H1 (cell line): ENCODE results near the gene NR4A1. TPM values are rescaled to one million over a fixed set of nuclear protein-coding genes. Genes with fewer than 3 reads are reported as not detected.

Experiments used
- CTCF ChIA-PET: fragments of 300-600 bp; sonication (Branson Sonifier 250); formaldehyde crosslinking; loops from one replicate; lab custom pipeline; 2021; ENCODE audit not compliant: partially characterized antibody; lab: Charles Lee
- POLR2A ChIA-PET: fragments of 300-600 bp; sonication (Branson Sonifier 250); formaldehyde crosslinking; loops from one replicate; lab custom pipeline; 2021; ENCODE audit warnings: inconsistent platforms; ENCODE audit not compliant: partially characterized antibody; lab: Charles Lee
- DNase-seq, 2 experiments: peaks; one replicate each; pipeline versions ENCODE4 v3.0.0 to v3.0.0-alpha.2; 2010 to 2022; ENCODE audit warnings: low spot score in 2 of 2, low read depth in 1 of 2, mixed read lengths in 1 of 2
- FAIRE-seq: peaks from 2 replicates; lab custom pipeline; 2011; peaks lifted over from hg19 to GRCh38; lab: Jason Lieb, UNC
- H2AFZ ChIP-seq: 2 replicates; pipeline ENCODE4 v1.8.1; 2012; ENCODE audit warnings: low read length, inconsistent platforms
- H2AK5ac ChIP-seq: 2 replicates; pipeline ENCODE4 v1.6.1; 2013; ENCODE audit warnings: low read depth, low read length
- H2BK120ac ChIP-seq: replicated peaks from 2 replicates; pipeline ENCODE3; 2013; ENCODE audit warnings: low read depth, low read length, inconsistent platforms
- H2BK12ac ChIP-seq: 2 replicates; pipeline ENCODE4 v1.6.1; 2013; ENCODE audit warnings: low read depth, low read length
- H2BK15ac ChIP-seq: 2 replicates; pipeline ENCODE4 v1.6.1; 2013; ENCODE audit warnings: low read length
- H2BK20ac ChIP-seq: 2 replicates; pipeline ENCODE4 v1.6.1; 2013; ENCODE audit warnings: low read length
- H2BK5ac ChIP-seq: 2 replicates; pipeline ENCODE4 v1.6.1; 2013; ENCODE audit warnings: low read depth, low read length
- H3K14ac ChIP-seq: 2 replicates; pipeline ENCODE4 v1.6.1; 2013; ENCODE audit warnings: inconsistent platforms; ENCODE audit not compliant: insufficient read length
- H3K18ac ChIP-seq: 2 replicates; pipeline ENCODE4 v1.6.1; 2013; ENCODE audit warnings: low read length; ENCODE audit errors: extremely low read depth
- H3K23ac ChIP-seq: 2 replicates; pipeline ENCODE4 v1.6.1; 2013; ENCODE audit warnings: inconsistent platforms; ENCODE audit not compliant: insufficient read length
- H3K23me2 ChIP-seq: 2 replicates; pipeline ENCODE4 v1.6.1; 2013; ENCODE audit warnings: low read depth, low read length
- H3K27ac ChIP-seq: 2 replicates; pipeline ENCODE4 v1.6.1; 2011; ENCODE audit warnings: low read depth, low read length, inconsistent platforms
- H3K27me3 ChIP-seq, 4 experiments: replicated peaks in 1 of 4; 1 replicate in 1 of 4; 2 replicates in 3 of 4; pipeline versions ENCODE4 v1.6.1 to v1.8.1; 2011 to 2013; ENCODE audit warnings: low read length in 3 of 4, mild to moderate bottlenecking in 3 of 4, inconsistent platforms in 2 of 4, mixed read lengths in 2 of 4, moderate library complexity in 1 of 4; ENCODE audit not compliant: control insufficient read depth in 3 of 4, insufficient read depth in 3 of 4; ENCODE audit errors: extremely low read depth in 1 of 4
- H3K36me3 ChIP-seq, 4 experiments: 2 replicates each; pipeline versions ENCODE4 v1.6.1 to v1.8.1; 2011 to 2013; ENCODE audit warnings: mild to moderate bottlenecking in 4 of 4, low read length in 3 of 4, moderate library complexity in 2 of 4, control low read depth in 1 of 4, inconsistent platforms in 1 of 4; ENCODE audit not compliant: insufficient read depth in 4 of 4, control insufficient read depth in 2 of 4
- H3K4ac ChIP-seq: replicated peaks from 2 replicates; pipeline ENCODE3; 2013; ENCODE audit warnings: low read length, low read depth, mixed read lengths, inconsistent platforms; ENCODE audit not compliant: insufficient read length
- H3K4me1 ChIP-seq, 4 experiments: replicated peaks in 1 of 4; 1 replicate in 1 of 4; 2 replicates in 3 of 4; pipeline versions ENCODE4 v1.6.1 to v1.8.1; 2011 to 2013; ENCODE audit warnings: low read length in 3 of 4, inconsistent platforms in 2 of 4, mixed read lengths in 1 of 4; ENCODE audit not compliant: insufficient read depth in 4 of 4, control insufficient read depth in 3 of 4
- H3K4me2 ChIP-seq, 2 experiments: 2 replicates each; pipeline versions ENCODE4 v1.6.1 to v1.8.1; 2011 to 2013; ENCODE audit warnings: low read depth in 2 of 2, low read length in 2 of 2, control low read depth in 1 of 2, inconsistent platforms in 1 of 2, mild to moderate bottlenecking in 1 of 2; ENCODE audit not compliant: insufficient read depth in 1 of 2
- H3K4me3 ChIP-seq, 4 experiments: fragments of 200-600, 300-600 bp in 1 of 4; sonication (generic), shearing (Covaris generic), sonication (Bioruptor Twin) in 1 of 4; 2 replicates each; pipeline versions ENCODE4 v1.5.1 to v1.8.1; 2011 to 2016; ENCODE audit warnings: low read length in 4 of 4, low read depth in 3 of 4, control low read depth in 2 of 4, inconsistent platforms in 2 of 4, mild to moderate bottlenecking in 2 of 4, mixed read lengths in 1 of 4, moderate library complexity in 1 of 4; ENCODE audit not compliant: insufficient read depth in 2 of 4; ENCODE audit errors: extremely low read depth in 1 of 4
- H3K56ac ChIP-seq: replicated peaks from 2 replicates; pipeline ENCODE3; 2013; ENCODE audit warnings: low read depth, mild to moderate bottlenecking, mixed read lengths, low read length, inconsistent platforms; ENCODE audit not compliant: insufficient read length
- H3K79me1 ChIP-seq: 2 replicates; pipeline ENCODE4 v1.6.1; 2013; ENCODE audit warnings: low read depth, low read length, control low read depth
- H3K79me2 ChIP-seq, 2 experiments: 2 replicates each; pipeline versions ENCODE4 v1.6.1 to v1.8.1; 2012 to 2013; ENCODE audit warnings: low read length in 2 of 2, mild to moderate bottlenecking in 2 of 2, inconsistent platforms in 1 of 2; ENCODE audit not compliant: insufficient read depth in 2 of 2, control insufficient read depth in 1 of 2
- H3K9ac ChIP-seq, 4 experiments: replicated peaks in 1 of 4; 1 replicate in 1 of 4; 2 replicates in 3 of 4; pipeline versions ENCODE4 v1.6.1 to v1.8.1; 2011 to 2013; ENCODE audit warnings: low read depth in 3 of 4, low read length in 3 of 4, control low read depth in 2 of 4, mild to moderate bottlenecking in 2 of 4, moderate library complexity in 2 of 4, inconsistent platforms in 1 of 4; ENCODE audit errors: extremely low read depth in 1 of 4
- H3K9me3 ChIP-seq, 2 experiments: 2 replicates each; pipeline versions ENCODE4 v1.6.1 to v1.8.1; 2012 to 2013; ENCODE audit warnings: mild to moderate bottlenecking in 2 of 2, moderate library complexity in 2 of 2, control low read depth in 1 of 2, inconsistent platforms in 1 of 2, low read depth in 1 of 2, low read length in 1 of 2, mixed read lengths in 1 of 2; ENCODE audit not compliant: insufficient read depth in 2 of 2
- H4K20me1 ChIP-seq, 2 experiments: replicated peaks in 1 of 2; 2 replicates each; pipeline versions ENCODE3 to v1.8.1; 2011 to 2013; ENCODE audit warnings: inconsistent platforms in 2 of 2, low read length in 2 of 2, mild to moderate bottlenecking in 1 of 2; ENCODE audit not compliant: insufficient read depth in 2 of 2, control insufficient read depth in 1 of 2
- H4K5ac ChIP-seq: 2 replicates; pipeline ENCODE4 v1.6.1; 2013; ENCODE audit warnings: low read length, low read depth, mixed read lengths, inconsistent platforms; ENCODE audit not compliant: insufficient read length
- H4K8ac ChIP-seq: 2 replicates; pipeline ENCODE4 v1.8.0; 2013; ENCODE audit warnings: mild to moderate bottlenecking, moderate library complexity, low read length, inconsistent platforms; ENCODE audit not compliant: insufficient read depth; ENCODE audit errors: extremely low read depth
- H4K91ac ChIP-seq: replicated peaks from 2 replicates; pipeline ENCODE3; 2013; ENCODE audit warnings: low read length, mixed read lengths, inconsistent platforms; ENCODE audit not compliant: insufficient read length
- POLR2AphosphoS5 ChIP-seq: IDR thresholded peaks from 2 replicates; pipeline ENCODE4 v1.6.1; 2011; ENCODE audit warnings: low read depth, low read length
- SAP30 ChIP-seq: fragments of 300-600 bp; sonication (generic); IDR thresholded peaks from 2 replicates; pipeline ENCODE4 v1.7.1; 2012; ENCODE audit warnings: low read length, moderate library complexity, mild to moderate bottlenecking, inconsistent platforms; ENCODE audit not compliant: insufficient read depth, insufficient replicate concordance
- WGBS, 2 experiments: shearing (Covaris generic) in 1 of 2; methylation state at CpG; one replicate each; pipeline versions ENCODE4 v1.1.6 to v1.1.7; 2013 to 2015; ENCODE audit warnings: low lambda C conversion rate in 2 of 2, mixed read lengths in 2 of 2, inconsistent platforms in 1 of 2, low coverage in 1 of 2, missing lambda C conversion rate in 1 of 2; ENCODE audit not compliant: insufficient replicate concordance in 2 of 2, insufficient coverage in 1 of 2, insufficient read length in 1 of 2; ENCODE audit errors: extremely low coverage in 1 of 2, missing lambda C conversion rate in 1 of 2; 5-methylcytosine and 5-hydroxymethylcytosine counted together
- polyA plus RNA-seq, 7 experiments: library from polyadenylated mRNA; depleted of rRNA in 3 of 7; stranded (reverse) in 5 of 7; unstranded in 2 of 7; fragments of >200 nt in 5 of 7; fragments of 200-250 nt in 2 of 7; gene quantifications; 1 replicate in 5 of 7; 2 replicates in 1 of 7; 4 replicates in 1 of 7; pipeline versions ENCODE4 v1.2.1 to v1.2.3, GENCODE V29; 2011 to 2013; ENCODE audit warnings: missing spikeins in 2 of 7, mixed read lengths in 2 of 7
- total RNA-seq: library from RNA; stranded (reverse); fragmentation: NEBNext Ultra II Directional; extraction: Animal tissue kit (Norgen Biotek cat#: 25700); gene quantifications from 2 replicates; pipeline ENCODE4 v1.2.1, GENCODE V29; 2021

Gene NR4A1
- total and polyA plus RNA-seq, 2 of the 8 experiments (the other 6 are each of a cell fraction or from before 2014, with no cell fraction given) = 18.7 to 23.3 TPM

- Histone ChIP-seq H3K9ac (peak overlapping the region; percentile 25 to 62 (median 44); a peak in 5 of 7 replicates), H2BK15ac (0 out of 2 replicates have a peak overlapping the region, but pooled peaks have one; percentile 61), H2BK20ac (no peak overlapping the region), H3K36me3 (peaks cover 0 to 5% (median 0%) of the 10 kb centered on the region in 4 experiments; a peak in 1 of 8 replicates), H3K4me2 (peak overlapping the region; percentile 80 to 99), H2BK120ac (no peak overlapping the region), H2BK5ac (no peak overlapping the region), H3K4me1 (peaks cover 0 to 19% (median 9%) of the 10 kb centered on the region in 4 experiments; a peak in 6 of 7 replicates), H2BK12ac (peak overlapping the region; percentile 60; the same call in 1 of the 2 replicates), H4K5ac (no peak overlapping the region)
- FAIRE-seq = no peak
- 0 out of 2 replicates have a peak, but pooled peaks have one; percentile 21 for TF ChIP-seq POLR2AphosphoS5
- TF ChIP-seq SAP30 = no peak
- TF ChIP-seq, all 59 proteins: peak for 1
- Histone ChIP-seq H3K56ac (no peak overlapping the region), H3K27ac (no peak overlapping the region), H3K14ac (no peak overlapping the region), H3K27me3 (peaks cover 4 to 44% (median 36%) of the 10 kb centered on the region in 4 experiments), H3K4me3 (peak overlapping the region; percentile 44 to 72 (median 64)), H3K79me1 (no peaks in the 10 kb centered on the region; the same call in 1 of the 2 replicates), H3K18ac (peak overlapping the region; percentile 4; the same call in 1 of the 2 replicates), H4K91ac (no peak overlapping the region), H3K79me2 (no peaks in the 10 kb centered on the region), H2AK5ac (peak overlapping the region; percentile 41; the same call in 1 of the 2 replicates), H3K4ac (no peak overlapping the region), H3K23ac (no peak overlapping the region), H4K8ac (peak overlapping the region; percentile 63; the same call in 1 of the 2 replicates), H3K9me3 (no peaks in the 10 kb centered on the region), H3K23me2 (peaks cover 14% of the 10 kb centered on the region), H4K20me1 (peaks cover 4 to 31% of the 10 kb centered on the region in 2 experiments), H2AFZ (no peak overlapping the region)
- ChIA-PET CTCF (interaction anchor here (1.1 to 34.1 kb wide), 10 partner anchors 11 to 66 kb away, joined by 3 to 1022 read pairs (median 7); partner anchors contain the start of gene ATG101), POLR2A (interaction anchor here (0.7 to 3.2 kb wide), 12 partner anchors 10 to 75 kb away, joined by 3 to 38 read pairs (median 6); partner anchors contain the start of genes ATG101 and SMIM41)
- DNase-seq = peak in 1 of 2 experiments; percentile 57
- WGBS, 2 experiments = 25% methylated on average over 15 of the region's 16 CpGs; no CpG with 5 or more reads in 1 of the 2 experiments
Measured at GRCh38 chr12:52050116-52050757, 1.0 kb upstream of the NR4A1 start.
